ENCODE results near the gene RNF145.
"Not testable (repeated sequence)": the region's sequence is repeated elsewhere in the genome, so short reads cannot be mapped to it uniquely, and the experiment has no call there.

Gene RNF145, protein sequence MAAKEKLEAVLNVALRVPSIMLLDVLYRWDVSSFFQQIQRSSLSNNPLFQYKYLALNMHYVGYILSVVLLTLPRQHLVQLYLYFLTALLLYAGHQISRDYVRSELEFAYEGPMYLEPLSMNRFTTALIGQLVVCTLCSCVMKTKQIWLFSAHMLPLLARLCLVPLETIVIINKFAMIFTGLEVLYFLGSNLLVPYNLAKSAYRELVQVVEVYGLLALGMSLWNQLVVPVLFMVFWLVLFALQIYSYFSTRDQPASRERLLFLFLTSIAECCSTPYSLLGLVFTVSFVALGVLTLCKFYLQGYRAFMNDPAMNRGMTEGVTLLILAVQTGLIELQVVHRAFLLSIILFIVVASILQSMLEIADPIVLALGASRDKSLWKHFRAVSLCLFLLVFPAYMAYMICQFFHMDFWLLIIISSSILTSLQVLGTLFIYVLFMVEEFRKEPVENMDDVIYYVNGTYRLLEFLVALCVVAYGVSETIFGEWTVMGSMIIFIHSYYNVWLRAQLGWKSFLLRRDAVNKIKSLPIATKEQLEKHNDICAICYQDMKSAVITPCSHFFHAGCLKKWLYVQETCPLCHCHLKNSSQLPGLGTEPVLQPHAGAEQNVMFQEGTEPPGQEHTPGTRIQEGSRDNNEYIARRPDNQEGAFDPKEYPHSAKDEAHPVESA

DNA sequence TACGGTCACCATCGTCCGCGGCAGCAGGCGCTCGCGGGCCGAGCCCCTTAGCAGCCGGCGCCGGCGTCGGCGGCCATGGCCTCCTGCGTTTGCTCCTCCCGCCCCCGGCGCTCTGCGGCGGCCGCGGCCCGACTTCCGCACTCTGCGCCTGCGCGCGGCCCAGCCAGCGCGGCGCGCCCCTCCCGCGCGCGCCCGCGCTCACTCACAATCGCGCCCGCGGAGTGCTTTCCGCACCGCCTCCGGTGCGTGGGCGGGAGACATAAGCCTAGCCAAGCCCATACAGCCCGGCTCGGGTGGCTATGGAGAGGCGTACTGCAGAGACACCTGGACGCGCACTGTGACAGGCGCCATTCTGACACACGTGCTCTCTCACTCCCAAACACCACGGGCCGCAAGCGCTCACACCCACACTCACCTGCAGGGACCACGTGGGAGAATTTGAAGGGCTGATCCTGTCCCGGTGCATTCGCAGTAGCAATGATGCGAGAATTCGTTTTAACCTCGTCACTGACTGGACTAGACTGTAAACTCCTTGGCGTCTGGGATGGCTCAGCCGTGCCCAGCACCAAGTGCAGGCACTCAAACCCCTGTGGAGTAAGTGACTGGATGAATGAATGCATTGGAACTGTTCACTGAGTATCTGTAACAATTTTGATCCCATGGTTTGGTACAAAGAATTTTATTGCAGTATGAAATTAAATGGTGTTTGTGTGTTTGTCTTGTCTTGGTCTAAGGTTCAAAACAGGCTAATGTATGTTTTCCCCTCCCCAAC lies at the start of gene RNF145:
RNF145 (minus strand) TSS at position 116 of the 772 bp plus-strand sequence. CDS start 5,936 bp downstream, outside the sequence.
- DNase-seq (ENCODE audit: low spot score), result peak; percentile 86

DNA sequence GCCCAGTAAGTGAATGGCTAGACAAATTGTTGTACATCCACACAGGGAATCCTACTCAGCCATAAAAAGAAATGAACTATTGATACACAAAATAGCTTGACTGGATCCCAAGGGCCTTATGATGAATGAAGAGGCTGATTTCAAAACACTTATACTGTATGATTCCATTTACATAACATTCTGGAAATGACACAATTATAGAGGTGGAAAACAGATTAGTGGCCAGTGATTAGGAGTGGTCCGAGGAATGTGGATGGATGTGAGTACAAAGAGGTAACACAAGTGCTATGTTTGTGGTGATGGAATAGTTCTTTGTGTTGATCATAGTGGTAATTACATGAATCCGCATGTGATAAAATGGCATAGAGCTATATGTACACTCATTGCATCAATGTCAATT lies 49.0 kb upstream of the RNF145 start:
- no peak for DNase-seq (ENCODE audit: low spot score)

DNA sequence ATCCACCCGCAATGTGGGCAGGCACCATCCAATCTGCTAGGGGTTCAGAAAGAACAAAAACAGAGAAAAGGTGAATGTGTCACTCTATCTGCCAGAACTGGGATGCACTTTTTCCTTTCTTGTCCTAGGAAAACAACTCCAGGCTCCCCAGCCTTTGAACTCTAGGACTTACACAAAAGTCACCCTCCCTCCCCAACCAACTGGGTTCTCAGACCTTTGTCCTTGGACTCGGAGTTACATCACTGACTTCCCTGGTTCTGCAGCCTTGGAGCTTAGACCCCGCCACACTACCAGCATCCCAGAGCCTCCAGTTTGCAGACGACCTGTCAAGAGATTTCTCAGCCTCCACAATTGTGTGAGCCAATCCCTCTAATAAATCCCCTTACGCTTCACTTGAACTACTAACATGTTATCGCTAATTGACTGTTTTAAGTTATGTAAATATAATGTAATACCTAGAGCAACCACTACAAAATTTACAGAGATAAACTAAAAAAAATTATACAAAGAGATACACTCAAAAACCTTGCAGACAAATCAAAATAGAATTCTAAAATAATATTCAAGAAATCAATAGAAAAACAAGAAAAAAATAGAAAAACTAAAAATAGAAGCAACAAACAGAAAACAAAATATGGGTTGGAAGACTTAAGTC lies 48.4 kb upstream of the RNF145 start:
- no peak for DNase-seq (ENCODE audit: low spot score)

DNA sequence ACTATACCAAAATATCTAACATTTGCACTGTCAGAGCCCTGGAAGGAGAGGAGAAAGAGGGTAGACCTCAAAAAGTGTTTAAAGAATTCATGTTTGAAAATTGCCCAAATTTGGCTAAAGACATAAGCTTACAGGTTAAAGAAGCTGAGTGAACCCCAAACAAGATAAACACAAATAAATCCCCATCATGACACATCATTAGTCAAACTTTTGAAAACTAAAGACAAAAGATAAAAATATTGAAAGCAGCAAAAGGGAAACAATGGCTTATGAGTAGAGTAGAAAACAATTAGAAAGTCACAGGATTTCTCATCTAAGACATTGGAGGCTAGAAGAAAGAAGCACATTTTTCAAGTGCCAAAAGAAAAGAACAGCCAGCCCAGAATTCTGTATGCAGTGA lies 47.7 kb upstream of the RNF145 start:
- no peak for DNase-seq (ENCODE audit: low spot score)

DNA sequence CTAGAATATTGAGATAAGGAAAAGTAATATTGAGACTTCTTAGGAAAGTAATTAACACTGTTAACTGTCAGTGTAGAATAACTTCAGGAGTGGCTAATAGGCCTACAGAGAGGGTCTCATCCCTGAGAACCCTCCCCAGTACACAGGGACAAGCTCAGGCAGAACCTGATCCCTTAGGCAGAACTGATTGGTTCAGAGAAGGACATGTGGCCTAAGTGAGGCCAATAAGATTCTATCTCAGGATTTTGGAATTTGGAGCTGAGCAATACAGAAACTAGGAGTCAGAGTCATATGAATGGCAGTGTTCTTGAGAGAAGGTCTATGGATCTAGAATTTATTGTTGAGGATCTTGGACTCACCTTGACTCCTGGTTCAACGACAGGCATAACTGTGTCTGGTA lies 42.8 kb upstream of the RNF145 start:
- no peak for DNase-seq (ENCODE audit: low spot score)

DNA sequence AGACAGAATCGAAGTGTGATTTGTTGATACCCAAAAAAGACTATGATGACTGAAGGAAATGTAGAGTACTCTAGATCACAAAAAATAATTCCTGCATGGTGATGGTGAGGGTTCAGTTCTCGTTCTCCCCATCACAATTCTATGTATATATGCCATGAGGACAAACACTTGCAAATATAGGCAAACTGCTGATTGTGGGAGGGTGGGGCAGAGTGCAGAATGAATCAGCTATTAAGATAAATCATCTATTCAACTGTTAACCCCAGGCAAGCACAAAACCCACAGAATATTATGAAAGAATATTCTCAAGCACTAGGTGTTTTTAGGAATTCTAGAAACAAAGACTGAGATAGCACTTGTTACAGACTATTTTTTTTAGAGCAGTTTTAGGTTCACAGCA lies 39.8 kb upstream of the RNF145 start:
- DNase-seq (ENCODE audit: low spot score), result no peak

DNA sequence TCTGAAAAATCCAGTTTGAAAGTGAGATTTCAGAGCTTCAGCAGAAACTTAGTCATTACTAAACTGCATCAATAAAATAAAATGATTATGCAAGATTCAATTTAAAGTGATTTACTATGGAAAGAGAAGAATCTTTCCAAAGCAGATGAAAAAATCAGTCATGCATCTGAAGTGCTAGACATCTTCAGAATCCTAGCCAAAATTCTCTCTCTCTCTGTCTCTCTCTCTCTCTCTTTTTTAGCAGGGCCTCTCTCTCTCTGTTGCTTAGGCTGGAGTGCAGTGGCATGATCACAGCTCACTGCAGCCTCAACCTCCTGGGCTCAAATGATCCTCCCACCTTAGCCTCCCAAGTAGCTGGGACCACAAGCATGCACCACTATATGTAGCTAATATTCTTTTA lies 35.5 kb upstream of the RNF145 start:
- DNase-seq (ENCODE audit: low spot score), result no peak

DNA sequence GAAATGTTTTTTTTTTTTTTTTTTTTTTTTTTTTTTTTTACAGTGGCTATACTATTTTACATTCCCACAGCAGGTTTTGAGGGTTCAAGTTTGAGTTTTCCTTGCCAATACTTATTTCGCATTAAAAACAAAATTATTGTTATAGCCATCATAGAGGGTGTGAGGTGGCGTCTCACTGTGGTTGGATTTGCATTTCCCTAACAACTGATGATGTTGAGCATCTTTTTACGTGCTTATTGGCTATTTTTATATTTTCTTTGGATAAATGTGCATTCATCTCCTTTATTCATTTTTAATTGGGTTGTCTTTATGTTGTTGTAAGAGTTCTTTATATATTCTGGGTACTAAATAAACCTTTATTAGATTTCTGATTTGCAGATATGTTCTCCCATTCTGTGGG lies 34.8 kb upstream of the RNF145 start:
- no peak for DNase-seq (ENCODE audit: low spot score)

DNA sequence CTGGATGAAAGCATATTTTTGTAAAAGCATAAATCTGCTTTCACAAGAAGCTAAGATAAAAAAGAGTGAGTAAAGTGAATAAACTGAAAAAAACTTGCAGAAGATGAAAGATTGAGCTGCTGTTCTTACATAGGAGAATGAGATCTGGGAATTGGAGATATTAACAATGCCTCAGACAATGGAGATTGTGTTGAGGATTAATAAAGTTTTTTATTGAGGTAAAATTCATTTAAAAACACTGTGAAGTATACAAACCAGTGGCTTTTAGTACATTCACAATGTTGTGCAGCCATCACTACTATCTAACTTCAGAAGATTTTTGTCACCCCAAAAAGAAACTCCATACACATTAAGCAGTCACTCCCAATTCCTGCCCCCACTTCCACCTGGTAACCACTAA lies 34.0 kb upstream of the RNF145 start:
- no peak for DNase-seq (ENCODE audit: low spot score)

DNA sequence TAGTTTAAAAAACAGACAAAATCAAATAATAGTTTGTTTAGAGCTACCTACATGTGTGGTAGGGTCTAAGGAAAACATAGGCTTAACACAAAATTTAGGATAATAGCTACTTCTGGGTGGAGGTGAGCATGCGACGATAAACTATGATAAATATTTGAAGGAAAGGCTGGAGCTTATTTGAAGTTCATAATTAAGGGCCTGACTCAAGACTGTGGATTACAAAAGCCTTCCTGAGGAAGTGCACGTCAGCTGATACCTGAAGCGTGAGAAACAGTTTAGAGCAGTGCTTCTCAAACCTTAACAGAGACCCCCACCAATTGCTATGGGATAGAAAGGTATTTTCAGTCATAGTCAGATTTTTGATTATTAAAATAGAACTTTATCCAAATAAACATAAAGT lies 33.3 kb upstream of the RNF145 start:
- DNase-seq (ENCODE audit: low spot score), result peak; percentile 16

DNA sequence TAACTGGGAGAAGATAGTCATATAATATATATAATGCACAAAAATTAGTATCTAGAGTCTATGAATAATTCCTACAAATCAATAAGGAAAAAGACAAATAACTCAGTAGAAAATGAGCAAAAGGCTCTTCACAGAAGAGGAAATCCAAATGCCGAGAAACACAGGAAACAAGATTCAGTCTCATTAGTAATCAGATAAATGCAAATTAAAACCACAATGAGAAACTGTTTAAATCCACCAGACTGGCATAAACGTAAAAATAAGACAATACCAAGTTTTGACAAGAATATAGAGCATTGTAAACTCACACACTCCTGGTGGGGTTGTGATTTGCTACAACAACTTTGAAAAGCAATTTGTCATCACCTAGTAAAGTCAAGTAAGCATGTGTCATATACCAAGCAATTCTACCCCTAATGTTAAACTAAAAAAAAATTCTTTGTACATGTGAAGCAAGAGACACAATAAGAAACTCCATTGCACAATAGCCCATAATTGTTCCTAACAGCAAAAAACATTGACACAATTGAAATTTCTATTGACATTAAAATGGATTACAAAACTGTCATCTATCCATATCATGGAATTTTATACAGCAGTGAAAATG lies 32.7 kb upstream of the RNF145 start:
- DNase-seq (ENCODE audit: low spot score), result no peak

DNA sequence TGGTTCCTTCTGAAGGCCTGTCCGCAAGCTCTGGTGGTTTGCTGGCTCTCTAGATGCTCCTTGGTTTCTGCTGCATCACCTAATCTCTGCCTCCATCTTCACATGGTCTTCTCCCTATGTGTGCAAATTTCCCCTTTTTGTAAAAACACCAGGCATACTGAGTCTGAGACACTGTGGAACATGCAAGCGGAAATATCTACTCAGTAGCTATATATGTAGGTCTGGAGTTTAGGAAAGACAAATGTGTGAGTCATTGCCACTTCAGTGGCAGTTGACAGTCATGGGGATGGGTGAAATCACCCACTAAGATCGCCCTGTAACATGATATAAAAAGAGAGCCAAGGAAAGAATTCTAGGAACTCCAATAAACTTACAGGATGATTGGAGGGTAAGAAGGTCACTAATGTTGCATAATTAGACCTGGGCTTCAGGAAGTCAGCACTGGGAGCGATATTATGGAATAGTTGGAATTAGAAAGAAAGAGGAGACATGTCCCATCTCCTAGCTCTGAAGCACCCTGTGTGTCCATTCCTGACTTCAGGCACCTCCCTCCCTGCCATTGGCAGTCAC lies 31.0 kb upstream of the RNF145 start:
- peak; percentile 74 for DNase-seq (ENCODE audit: low spot score)

DNA sequence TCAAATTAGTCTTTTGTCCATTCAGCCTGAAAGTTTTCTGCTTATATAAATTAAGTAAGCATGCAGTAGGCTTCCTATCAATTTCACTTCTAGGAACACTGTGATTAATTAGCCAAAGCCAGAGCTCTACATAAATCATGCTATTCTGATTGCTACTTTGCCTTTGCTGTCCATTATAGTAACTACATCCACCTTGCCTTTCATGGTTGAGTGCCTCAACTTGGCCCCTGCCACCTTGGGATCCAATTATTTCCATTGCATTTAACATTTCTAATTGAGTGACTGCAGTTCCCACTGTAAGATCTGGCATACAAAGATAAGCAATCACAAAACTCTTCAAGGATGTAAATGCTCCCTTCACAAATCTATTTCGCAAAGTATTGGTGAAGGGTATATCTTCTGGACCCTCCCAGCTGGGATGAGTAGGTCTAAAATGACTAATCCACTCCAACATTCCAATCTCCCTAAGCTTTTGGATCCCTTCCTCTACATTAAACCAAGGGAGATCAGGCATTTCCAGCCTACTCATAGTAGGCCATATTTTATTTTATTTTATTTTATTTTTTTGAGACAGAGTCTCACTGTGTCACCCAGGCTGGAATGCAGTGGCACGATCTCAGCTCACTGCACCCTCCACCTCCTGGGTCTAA lies 26.6 kb upstream of the RNF145 start:
- not testable (repeated sequence) for DNase-seq (ENCODE audit: low spot score)

DNA sequence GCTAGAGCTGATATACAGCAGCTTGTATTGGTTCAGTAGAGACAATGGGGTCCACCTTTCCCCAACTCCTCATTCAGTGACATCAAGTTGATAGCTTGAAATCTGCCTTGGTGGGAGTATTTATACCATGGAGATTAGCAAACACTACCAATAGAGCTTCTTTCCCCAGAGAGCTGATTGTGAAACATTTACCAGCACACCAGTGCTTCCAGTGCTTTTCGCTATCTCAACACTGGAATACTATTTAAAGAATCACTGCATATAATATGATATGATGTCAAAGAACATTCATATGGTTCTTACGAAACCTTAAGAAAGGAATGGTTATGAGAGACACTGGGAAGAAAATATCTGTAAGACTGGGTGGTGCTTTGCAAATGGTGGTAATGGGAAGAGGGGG lies 21.8 kb upstream of the RNF145 start:
- no peak for DNase-seq (ENCODE audit: low spot score)

DNA sequence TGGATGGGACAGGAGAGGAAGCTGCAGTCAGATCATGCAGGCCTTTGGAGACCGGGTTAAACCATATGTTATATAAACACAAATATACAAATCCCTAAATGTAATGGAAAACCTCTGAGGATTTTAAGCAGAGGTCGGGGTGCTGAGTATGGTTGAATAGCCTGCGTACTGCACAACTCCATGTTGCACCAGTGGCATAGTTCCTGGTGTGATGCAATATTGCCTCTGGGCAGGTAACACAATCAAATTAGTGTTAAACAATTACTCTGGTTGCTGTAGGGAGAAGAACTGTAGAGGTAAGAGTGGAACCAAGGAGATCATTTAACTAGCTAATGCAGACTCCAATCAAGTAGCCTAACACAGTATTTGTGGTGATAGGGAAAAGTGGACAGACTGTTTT lies 21.3 kb upstream of the RNF145 start:
- DNase-seq (ENCODE audit: low spot score), result no peak

DNA sequence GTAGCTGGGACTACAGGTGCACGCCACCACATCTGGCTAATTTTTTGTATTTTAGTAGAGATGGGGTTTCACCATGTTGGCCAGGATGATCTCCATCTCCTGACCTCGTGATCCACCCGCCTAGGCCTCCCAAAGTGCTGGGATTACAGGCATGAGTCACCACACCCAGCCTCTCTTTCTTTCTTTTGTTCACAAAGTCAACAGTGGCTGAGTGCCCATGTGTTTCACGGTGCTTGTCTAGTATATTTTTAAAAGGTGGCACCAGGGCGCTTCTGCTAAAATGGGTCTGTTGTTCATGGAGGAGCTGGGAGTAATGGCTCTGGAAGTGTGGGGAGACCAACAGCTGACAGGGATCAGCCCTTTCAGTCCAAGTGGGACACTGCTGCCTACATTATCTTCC lies 18.7 kb upstream of the RNF145 start:
- DNase-seq (ENCODE audit: low spot score), result not testable (repeated sequence)

DNA sequence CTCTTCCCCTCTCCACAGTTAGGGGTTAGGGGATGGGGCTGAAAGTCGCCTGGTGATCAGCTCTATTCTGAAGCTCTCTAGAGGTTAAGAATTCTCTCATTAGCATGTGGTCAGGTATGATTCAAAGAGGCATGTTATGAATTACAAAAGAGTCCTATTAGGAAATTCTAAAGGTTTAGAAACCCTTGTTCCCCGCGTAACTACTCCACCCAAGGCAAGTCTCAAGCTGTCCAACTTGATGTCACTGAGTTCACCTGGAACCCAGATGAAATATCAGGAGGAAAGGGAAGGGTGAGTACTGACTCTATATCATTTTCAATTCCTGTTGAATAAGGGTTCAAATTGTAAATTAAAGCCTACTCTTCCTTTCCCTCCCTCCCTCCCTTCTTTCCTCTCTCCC lies 18.1 kb upstream of the RNF145 start:
- no peak for DNase-seq (ENCODE audit: low spot score)

DNA sequence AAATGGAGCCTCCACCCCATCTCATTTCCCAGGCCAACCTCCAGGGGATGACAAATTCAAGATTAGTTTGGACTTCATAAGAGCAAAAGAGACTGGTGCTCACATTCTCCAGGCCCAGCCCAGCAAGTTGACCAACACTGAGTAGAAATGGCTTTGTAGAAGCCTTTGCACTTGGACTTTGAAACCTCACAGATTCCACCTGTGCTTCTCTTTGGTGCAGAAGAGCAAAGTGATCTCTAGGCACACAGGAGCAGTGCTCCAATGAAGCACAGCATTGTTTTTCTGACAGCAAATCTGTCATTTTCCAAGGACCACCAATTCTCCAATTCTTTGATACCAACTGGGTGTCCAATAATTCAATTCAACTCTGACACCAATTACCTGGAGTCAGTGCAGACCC lies 17.1 kb upstream of the RNF145 start:
- no peak for DNase-seq (ENCODE audit: low spot score)

DNA sequence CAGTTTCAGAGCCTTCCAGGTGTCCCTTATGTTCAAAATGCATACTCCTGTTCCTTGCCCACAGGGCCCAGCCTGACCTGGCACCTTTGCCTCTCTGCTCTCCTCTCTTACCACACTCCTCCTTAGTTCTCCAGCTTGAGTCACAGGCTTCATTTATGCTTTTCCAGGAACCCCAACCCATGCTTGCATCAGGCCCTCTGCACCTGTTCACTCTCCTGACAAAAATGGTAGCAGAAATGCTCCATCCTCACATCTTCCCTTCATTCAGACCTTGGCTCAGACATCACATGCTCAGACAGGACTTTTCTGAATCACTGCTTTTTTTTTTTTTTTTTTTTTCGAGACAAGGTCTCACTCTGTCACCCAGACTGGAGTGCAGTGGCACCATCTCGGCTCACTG lies 15.1 kb upstream of the RNF145 start:
- DNase-seq (ENCODE audit: low spot score), result no peak

DNA sequence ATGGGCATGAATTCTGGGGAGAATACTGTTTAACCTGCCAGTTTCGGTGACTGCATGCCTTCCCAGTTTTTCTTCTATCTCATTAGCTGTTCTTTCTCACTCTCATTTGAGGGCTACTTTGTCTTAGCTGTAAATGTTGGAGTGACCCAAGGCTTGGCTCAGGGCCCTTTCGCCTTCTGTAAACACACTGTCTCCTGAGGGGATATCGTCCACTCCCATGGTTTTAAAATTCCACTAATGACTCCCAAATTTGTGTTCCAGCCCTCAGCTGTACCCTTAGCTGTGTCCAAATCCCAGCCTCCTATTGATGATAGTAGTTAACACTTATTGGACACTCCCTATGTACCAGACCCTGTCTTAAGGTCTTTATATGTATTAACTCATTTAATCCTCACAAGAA lies 14.1 kb upstream of the RNF145 start:
- DNase-seq (ENCODE audit: low spot score), result no peak

DNA sequence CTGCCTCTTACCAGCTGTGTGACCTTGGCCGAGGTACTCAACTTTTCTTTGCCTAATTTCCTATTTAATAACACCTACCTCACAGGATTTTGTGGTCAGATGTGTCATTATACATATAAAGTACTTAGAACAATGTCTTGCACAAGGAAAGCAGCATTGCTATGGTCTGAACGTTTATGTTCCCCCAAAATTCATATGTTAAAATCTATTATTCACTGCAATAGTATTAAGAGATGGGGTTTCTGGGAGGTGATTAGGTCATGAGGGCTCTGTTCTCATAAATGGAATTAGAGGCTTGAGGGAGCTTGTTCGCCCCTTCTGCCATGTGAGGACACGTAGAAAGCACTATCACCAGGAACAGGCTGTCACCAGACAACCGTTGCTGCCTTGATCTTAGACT lies 10.9 kb upstream of the RNF145 start:
- no peak for DNase-seq (ENCODE audit: low spot score)
